Loucy (cell line): ENCODE data around the gene MYD88.

Source experiments
- H2AFZ ChIP-seq: fragments of 200-600 bp; sonication (generic); 2 replicates; pipeline ENCODE4 v1.6.0; 2016; ENCODE audit warnings: antibody characterized with exemption, mild to moderate bottlenecking, low read length, moderate library complexity
- H3F3A ChIP-seq: fragments of 200-600 bp; 2 replicates; pipeline ENCODE4 v1.6.0; 2016; ENCODE audit warnings: antibody characterized with exemption, low read depth, mild to moderate bottlenecking
- H3K27me3 ChIP-seq: fragments of 200-600 bp; sonication (generic); 2 replicates; pipeline ENCODE4 v1.6.1; 2014; ENCODE audit warnings: low read length, mild to moderate bottlenecking; ENCODE audit not compliant: insufficient read depth, poor library complexity, severe bottlenecking
- H3K36me3 ChIP-seq: fragments of 200-600 bp; sonication (generic); 2 replicates; pipeline ENCODE4 v1.6.1; 2016; ENCODE audit warnings: low read length; ENCODE audit not compliant: insufficient read depth
- H3K4me1 ChIP-seq: fragments of 200-600 bp; sonication (generic); 2 replicates; pipeline ENCODE4 v1.5.1; 2014; ENCODE audit warnings: low read length, mild to moderate bottlenecking; ENCODE audit not compliant: insufficient read depth, poor library complexity, severe bottlenecking
- H3K4me2 ChIP-seq: fragments of 200-600 bp; sonication (generic); 2 replicates; pipeline ENCODE4 v1.6.0; 2014; ENCODE audit warnings: antibody characterized with exemption, low read length, low read depth, mild to moderate bottlenecking; ENCODE audit not compliant: poor library complexity, severe bottlenecking
- H3K4me3 ChIP-seq: fragments of 200-600 bp; sonication (generic); 2 replicates; pipeline ENCODE4 v1.5.1; 2014; ENCODE audit warnings: low read length, mild to moderate bottlenecking, mixed read lengths; ENCODE audit not compliant: poor library complexity, severe bottlenecking
- H3K79me2 ChIP-seq: fragments of 200-600 bp; sonication (generic); 2 replicates; pipeline ENCODE4 v1.6.1; 2014; ENCODE audit warnings: low read length; ENCODE audit not compliant: insufficient read depth
- H3K9ac ChIP-seq: fragments of 200-600 bp; sonication (generic); 2 replicates; pipeline ENCODE4 v1.6.0; 2014; ENCODE audit warnings: mild to moderate bottlenecking, low read depth, low read length, moderate library complexity; ENCODE audit not compliant: poor library complexity, severe bottlenecking
- H3K9me2 ChIP-seq: fragments of 200-600 bp; sonication (generic); replicated peaks from 2 replicates; pipeline ENCODE4 v1.6.1; 2016; ENCODE audit warnings: low read depth, low read length, mixed read lengths
- H3K9me3 ChIP-seq: fragments of 200-600 bp; sonication (generic); 2 replicates; pipeline ENCODE4 v1.6.1; 2014; ENCODE audit warnings: mild to moderate bottlenecking, antibody characterized with exemption, low read length, low read depth; ENCODE audit not compliant: insufficient read depth
- H4K20me1 ChIP-seq: fragments of 200-600 bp; sonication (generic); 2 replicates; pipeline ENCODE4 v1.6.0; 2014; ENCODE audit warnings: antibody characterized with exemption, low read length, mild to moderate bottlenecking; ENCODE audit not compliant: insufficient read depth, poor library complexity, severe bottlenecking
- CTCF ChIP-seq: fragments of 200-600 bp; sonication (generic); conservative IDR thresholded peaks from 2 replicates; pipeline ENCODE4 v1.5.1; 2014; ENCODE audit warnings: mild to moderate bottlenecking, antibody characterized with exemption, low read length
- EZH2phosphoT487 ChIP-seq: fragments of 200-600 bp; IDR thresholded peaks from 2 replicates; pipeline ENCODE4 v1.6.1; 2018; ENCODE audit warnings: antibody characterized with exemption, mild to moderate bottlenecking, moderate library complexity, borderline replicate concordance

The MYD88 gene

GRCh38 chr3:38119821-38120692 lies 18.4 kb upstream of the MYD88 start:
- peaks cover 29% of the 10 kb centered on the region; the same call in 1 of the 2 replicates for H3K36me3 ChIP-seq
- no peak overlapping the region for H3K9ac ChIP-seq
- H3K27me3 ChIP-seq: no peaks in the 10 kb centered on the region
- H3K79me2 ChIP-seq: no peaks in the 10 kb centered on the region
- H3K4me2 ChIP-seq: no peak overlapping the region
- H3K9me2 ChIP-seq: no peaks in the 10 kb centered on the region
- TF ChIP-seq EZH2phosphoT487 (no peak), CTCF (no peak)
- H3K9me3 ChIP-seq: no peaks in the 10 kb centered on the region
- H4K20me1 ChIP-seq: no peaks in the 10 kb centered on the region
- no peaks in the 10 kb centered on the region for H3F3A ChIP-seq
- no peak overlapping the region for H3K4me3 ChIP-seq
- no peak overlapping the region for H2AFZ ChIP-seq
- no peaks in the 10 kb centered on the region for H3K4me1 ChIP-seq

GRCh38 chr3:38120693-38121450 lies 17.6 kb upstream of the MYD88 start:
- H3K4me3 ChIP-seq: no peak overlapping the region
- H4K20me1 ChIP-seq: no peaks in the 10 kb centered on the region
- no peaks in the 10 kb centered on the region for H3K27me3 ChIP-seq
- TF ChIP-seq EZH2phosphoT487 (no peak), CTCF (no peak)
- peaks cover 37% of the 10 kb centered on the region; the same call in 1 of the 2 replicates for H3K36me3 ChIP-seq
- H3K4me1 ChIP-seq: no peaks in the 10 kb centered on the region
- no peak overlapping the region for H3K9ac ChIP-seq
- no peaks in the 10 kb centered on the region for H3K79me2 ChIP-seq
- H3K9me3 ChIP-seq: no peaks in the 10 kb centered on the region
- H3F3A ChIP-seq: no peaks in the 10 kb centered on the region
- no peak overlapping the region for H3K4me2 ChIP-seq
- no peaks in the 10 kb centered on the region for H3K9me2 ChIP-seq
- H2AFZ ChIP-seq: no peak overlapping the region

- no peak overlapping the region for H3K9ac ChIP-seq
- TF ChIP-seq EZH2phosphoT487 (no peak), CTCF (no peak)
- H3K79me2 ChIP-seq: no peaks in the 10 kb centered on the region
- peaks cover 42% of the 10 kb centered on the region; the same call in 1 of the 2 replicates for H3K36me3 ChIP-seq
- no peaks in the 10 kb centered on the region for H3K4me1 ChIP-seq
- no peak overlapping the region for H3K4me3 ChIP-seq
- H2AFZ ChIP-seq: no peak overlapping the region
- no peak overlapping the region for H3K4me2 ChIP-seq
- no peaks in the 10 kb centered on the region for H4K20me1 ChIP-seq
- no peaks in the 10 kb centered on the region for H3K9me2 ChIP-seq
- no peaks in the 10 kb centered on the region for H3K27me3 ChIP-seq
- no peaks in the 10 kb centered on the region for H3F3A ChIP-seq
- H3K9me3 ChIP-seq: no peaks in the 10 kb centered on the region
These were observed 17.0 kb upstream of the MYD88 start for GRCh38 chr3:38121451-38121831.
